GM12891 (cell line): ENCODE results near the gene AHNAK2.
"Not testable (repeated sequence)": the region's sequence is repeated elsewhere in the genome, so short reads cannot be mapped to it uniquely, and the experiment has no call there.

Source experiments
- DNase-seq: peaks from one replicate; pipeline ENCODE4 v3.0.0; 2011; ENCODE audit warnings: low spot score; ENCODE audit not compliant: insufficient read length
- FAIRE-seq: peaks from 2 replicates; lab custom pipeline; 2011; peaks lifted over from hg19 to GRCh38; lab: Jason Lieb, UNC
- PAX5 ChIP-seq: IDR thresholded peaks from 2 replicates; pipeline ENCODE4 v1.6.1; 2011; ENCODE audit warnings: low read length, moderate library complexity, mild to moderate bottlenecking; ENCODE audit not compliant: insufficient read depth, severe bottlenecking
- POLR2A ChIP-seq: IDR thresholded peaks from 2 replicates; pipeline ENCODE4 v1.6.1; 2011; ENCODE audit warnings: low read depth, low read length, control low read depth
- POLR2AphosphoS5 ChIP-seq: IDR thresholded peaks from 2 replicates; pipeline ENCODE4 v1.6.1; 2011; ENCODE audit warnings: low read depth, low read length, control low read depth
- POU2F2 ChIP-seq: IDR thresholded peaks from 2 replicates; pipeline ENCODE4 v1.6.1; 2011; ENCODE audit warnings: low read depth, mild to moderate bottlenecking, control low read depth, low read length, moderate library complexity
- SPI1 ChIP-seq: IDR thresholded peaks from 2 replicates; pipeline ENCODE4 v1.6.1; 2011; ENCODE audit warnings: low read depth, low read length, control low read depth
- TAF1 ChIP-seq: IDR thresholded peaks from 2 replicates; pipeline ENCODE4 v1.6.1; 2011; ENCODE audit warnings: low read depth, low read length, control low read depth

The AHNAK2 gene

DNA sequence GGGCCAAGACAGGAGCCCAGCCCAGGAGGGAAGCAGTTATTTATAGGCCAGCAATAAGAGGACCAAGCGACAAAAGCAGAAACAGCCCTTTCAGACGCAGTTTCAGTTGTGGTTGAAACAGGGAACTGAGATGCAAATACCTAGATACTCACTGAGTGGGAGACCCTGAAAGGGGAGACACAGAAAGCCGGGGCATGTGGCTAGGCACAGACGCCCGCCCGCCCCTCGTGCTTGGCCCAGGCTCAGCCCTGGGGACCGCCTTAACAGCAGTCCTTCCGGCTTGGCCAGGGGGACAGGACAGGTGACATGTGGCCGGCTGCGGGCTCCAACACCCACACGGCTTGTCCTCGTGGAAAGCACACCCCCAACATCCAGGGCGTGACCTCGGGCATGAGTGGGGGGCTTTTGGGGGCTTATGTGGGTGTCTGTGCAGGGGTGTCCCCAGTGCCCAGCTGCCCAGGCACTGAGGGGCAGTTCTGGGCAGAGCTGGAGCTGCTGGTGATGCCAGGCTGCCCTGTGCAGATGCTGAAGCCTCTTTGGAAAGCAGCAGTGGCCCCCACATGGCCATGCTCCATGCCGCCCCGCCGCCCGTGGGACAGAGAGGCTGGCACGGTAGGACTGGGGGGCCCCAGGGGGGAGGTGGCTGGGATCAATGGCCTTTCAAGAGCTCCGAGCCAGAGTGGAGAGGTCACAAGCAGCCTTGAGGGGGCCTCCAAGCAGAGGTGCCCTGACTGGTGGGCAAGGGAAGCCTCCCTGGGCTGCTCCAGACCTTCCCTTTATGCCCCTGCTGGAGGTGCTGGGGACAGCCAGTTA, 51.3 kb downstream of the AHNAK2 start:
- FAIRE-seq (peak; percentile 95), DNase-seq (peak; percentile 96)
- TF ChIP-seq POU2F2 = peak; percentile 98
- TF ChIP-seq SPI1 = peak; percentile 94
- no peak for TF ChIP-seq POLR2AphosphoS5

DNA sequence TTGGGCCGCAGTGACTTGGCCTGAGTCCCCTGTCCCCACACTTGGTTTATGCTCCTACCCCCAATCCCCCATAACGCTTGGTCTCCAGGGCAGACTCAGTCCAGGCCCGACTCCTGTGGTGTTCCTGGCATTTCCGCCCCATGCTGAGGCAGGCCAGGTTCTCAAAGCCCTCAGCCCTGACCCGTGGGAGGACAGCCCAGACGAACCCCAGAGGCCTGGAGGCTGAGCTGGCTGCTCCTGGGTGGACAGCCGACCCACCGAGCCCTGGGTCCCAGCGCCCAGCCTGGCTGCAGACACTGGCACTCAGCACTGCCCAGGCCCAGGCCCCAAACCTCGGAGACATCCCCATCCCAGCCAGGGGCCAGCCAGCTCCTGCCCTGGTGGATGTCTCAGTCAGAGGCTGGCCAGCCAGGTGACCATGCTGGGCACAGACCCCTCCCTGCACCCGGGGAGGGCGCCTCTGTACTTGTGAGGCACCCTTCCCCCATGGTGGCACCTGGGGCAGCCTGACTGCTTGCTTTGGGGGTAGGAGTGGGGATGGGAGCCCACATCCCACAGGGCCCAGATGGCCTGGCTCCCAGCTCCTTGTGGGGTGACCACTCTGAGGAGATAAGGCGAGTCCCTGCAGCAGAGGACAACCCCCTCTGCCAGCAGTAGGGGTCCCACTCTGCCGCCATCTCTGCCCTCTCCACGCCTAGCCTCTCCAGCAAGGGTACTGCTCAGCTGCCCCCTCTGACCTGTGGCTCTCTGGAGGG, 52.1 kb downstream of the AHNAK2 start:
- DNase-seq = no peak
- no peak for TF ChIP-seq SPI1
- no peak for TF ChIP-seq POU2F2
- no peak for TF ChIP-seq PAX5
- no peak for TF ChIP-seq TAF1
- FAIRE-seq = peak; percentile 85

DNA sequence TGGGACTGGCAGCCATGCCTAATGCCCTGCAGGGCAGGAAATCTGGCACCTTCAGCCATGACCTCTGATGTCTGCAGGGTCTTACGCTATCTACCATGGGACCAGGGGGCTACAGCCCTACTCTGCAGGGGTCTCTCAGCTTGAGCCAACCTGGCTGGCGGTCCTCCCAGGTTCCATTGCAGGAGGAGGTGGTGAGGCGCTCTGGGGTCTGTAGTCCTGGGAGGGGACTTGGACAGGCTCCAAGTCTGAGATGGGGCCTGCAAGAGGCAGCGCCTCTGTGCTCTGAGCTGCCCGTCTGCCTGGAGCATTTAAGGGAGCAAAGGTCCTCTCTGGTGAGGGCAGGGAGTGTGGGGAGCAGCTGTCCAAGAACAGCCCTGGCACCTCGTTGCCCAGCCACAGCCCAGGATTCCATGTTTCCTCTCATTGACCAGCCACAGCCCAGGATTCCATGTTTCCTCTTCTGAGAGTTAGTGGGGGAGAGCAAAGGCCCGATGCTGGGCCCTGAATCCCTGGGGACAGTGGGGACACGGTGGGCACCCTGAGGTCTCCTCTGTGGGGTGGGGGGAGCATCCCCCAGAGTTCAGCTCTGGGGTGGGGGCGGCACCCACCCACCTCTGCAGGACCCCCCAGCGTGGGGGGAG, 52.8 kb downstream of the AHNAK2 start:
- FAIRE-seq (no peak), DNase-seq (no peak)
- TF ChIP-seq PAX5 (no peak), POLR2AphosphoS5 (no peak), SPI1 (no peak), POLR2A (no peak), POU2F2 (no peak), TAF1 (no peak)

DNA sequence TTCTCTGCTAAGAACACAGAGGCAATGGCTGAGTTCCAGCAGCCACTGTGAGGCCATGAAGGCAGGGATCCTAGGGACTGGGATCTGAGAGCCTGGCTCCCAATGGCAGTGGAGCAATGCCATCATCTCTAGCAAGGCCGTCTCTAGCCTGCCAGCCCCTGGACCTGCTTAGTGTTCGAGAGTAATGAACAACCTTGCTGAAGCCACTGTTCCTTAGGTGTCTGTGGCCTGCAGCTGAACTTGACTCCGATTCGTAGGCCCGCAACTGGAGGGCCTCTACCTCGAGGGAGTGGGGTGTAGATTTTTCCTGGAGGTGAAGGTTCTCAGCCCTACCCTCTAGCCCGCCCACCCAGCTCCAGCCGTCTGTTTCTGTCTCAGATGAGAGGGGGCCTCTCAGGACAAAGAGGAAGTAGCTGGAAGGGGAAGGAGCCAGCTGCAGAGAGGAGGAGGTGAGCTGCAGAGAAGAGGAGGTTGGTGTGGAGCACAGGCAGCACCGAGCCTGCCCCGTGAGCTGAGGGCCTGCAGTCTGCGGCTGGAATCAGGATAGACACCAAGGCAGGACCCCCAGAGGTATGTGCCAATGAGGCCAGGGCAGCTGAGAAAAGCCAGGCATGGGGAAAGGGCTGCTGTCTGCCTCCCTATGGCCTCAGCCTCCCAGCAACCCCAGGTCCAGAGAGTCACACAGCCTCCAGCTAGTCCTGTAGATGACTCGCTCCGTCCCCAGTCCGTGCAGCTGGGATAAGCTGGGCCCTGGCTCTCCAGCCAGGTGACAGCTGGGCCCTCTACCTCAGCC, 53.6 kb downstream of the AHNAK2 start, which contains the start of gene PLD4:
PLD4 (plus strand) TSS at position 459 of the 793 bp plus-strand sequence. CDS start 2,262 bp downstream, outside the sequence.
- DNase-seq (no peak), FAIRE-seq (peak; percentile 96)
- TF ChIP-seq PAX5 (no peak), SPI1 (peak; percentile 60), POLR2A (peak; percentile 48; the same call in 1 of the 2 replicates)

DNA sequence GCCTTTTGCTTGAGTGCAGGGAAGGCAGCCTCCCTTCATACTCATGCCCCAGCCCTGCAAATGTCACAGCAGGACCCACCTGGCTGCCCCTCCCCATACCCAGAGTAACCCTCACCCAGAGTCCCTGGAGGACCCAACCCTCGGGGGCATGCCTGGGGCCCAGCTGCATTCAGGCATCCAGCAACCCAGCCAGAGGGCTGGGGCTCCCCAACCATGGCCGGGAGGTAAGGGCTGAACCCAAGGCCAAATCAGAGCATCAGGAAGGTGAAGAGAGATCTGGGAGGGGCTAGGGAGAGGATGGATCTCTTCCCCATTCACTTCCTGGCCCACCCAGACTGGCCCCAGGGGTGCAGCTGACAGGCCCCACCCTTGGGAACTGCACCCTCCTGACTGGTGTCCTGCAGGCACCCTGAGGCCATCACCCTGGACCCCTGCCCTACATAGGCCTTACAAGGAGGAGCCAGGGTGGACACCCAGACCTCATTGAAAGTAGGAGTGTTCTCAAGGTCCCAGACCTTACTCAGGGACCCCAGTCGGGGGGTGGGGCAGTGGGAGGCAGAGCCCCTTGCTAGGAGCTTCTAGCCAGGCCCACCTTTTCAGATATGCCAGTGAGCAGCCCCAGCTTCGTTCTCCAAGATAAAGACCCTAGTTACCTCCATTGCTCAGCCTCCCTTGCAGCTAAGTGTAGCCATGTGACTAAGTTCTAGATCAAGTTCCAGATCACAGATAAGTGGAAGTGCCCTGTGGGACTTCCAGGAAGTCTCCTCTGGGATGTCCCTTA, 54.3 kb downstream of the AHNAK2 start:
- DNase-seq (no peak), FAIRE-seq (no peak)
- TF ChIP-seq SPI1 (no peak), POLR2A (no peak), TAF1 (no peak), POLR2AphosphoS5 (no peak), PAX5 (no peak), POU2F2 (no peak)

DNA sequence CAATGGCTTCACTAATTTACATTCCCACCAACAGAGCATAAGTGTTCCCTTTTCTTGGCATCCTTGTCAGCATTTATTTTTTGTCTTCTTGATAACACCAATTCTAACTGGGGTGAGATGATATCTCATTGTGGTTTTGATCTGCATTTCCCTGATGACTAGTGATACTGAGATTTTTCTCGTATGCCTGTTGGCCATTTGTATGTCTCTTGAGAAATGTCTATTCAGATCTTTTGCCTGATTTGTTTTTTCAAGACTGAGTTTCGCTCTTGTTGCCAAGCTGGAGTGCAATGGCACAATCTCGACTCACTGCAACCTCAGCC, 58.2 kb downstream of the AHNAK2 start:
- FAIRE-seq (no peak), DNase-seq (no peak)
- TF ChIP-seq PAX5 = no peak
- TF ChIP-seq POLR2AphosphoS5 = no peak
- TF ChIP-seq POU2F2 = no peak
- TF ChIP-seq POLR2A = no peak
- TF ChIP-seq SPI1 = no peak
- no peak for TF ChIP-seq TAF1

DNA sequence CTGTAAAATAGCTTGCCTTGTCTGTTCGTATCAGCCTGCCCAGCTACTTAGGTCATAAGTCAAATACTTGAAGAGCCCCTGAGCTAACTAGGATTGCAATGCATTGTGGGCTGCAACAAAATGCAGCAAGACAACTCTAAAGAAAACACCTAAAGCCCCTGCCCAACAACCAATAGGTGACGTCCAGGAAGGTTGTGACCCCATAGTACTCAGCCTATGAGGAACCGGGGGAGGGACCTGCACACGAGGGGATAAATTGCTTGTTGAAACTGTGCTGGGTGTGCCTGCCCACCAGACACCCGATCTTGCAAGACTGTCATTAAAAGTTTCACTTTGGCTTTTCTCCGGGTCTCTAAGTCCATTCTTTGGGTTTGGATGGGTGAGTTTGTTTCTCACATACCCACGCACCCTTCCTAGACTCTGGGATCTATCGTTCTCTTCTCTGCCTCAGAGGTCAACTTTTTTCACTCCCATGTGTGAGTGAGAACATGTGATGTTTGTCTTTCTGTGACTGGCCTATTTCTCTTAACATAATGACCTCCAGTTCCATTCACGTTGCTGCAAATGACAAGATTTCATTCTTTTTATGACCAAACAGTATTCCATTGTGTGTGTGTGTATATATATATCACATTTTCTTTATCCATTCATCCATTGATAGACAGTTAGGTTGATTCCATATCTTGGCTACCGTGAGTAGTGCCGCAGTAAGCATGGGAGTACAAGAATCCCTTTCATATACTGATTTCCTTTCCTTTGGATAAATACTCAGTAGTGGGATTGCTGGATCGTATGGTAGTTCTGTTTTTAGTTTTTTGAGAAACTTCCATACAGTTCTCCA, 58.8 kb downstream of the AHNAK2 start:
- FAIRE-seq, DNase-seq: not testable (repeated sequence)

DNA sequence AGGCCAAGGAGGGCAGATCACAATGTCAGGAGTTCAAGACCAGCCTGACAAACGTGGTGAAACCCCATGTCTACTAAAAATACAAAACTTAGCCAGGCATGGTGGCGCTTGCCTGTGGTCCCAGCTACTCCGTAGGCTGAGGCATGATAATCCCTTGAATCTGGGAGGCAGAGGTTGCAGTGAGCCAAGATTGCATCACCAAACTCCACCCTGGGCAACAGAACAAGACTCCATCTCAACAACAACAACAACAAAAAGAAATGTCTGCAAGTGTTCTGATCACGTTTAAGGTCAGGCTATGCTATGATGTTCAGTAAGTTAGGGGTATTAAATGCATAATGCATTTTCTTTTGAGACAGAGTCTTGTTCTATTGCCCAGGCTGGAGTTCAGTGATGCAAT, 60.2 kb downstream of the AHNAK2 start:
- FAIRE-seq (no peak), DNase-seq (no peak)
- TF ChIP-seq PAX5 (no peak), SPI1 (no peak), POLR2A (no peak), POLR2AphosphoS5 (no peak)
